ENCODE measurements around the gene PFKP.

The PFKP gene

GRCh38 chr10:3172446-3173170, 105.3 kb downstream of the PFKP start, which contains the start of gene PITRM1:
Gene PITRM1, minus strand, starts transcription at chr10:3172782. Its CDS starts 10 bp downstream, at chr10:3172772.
- peak within 1 kb of the TSS; percentile 65 for H2AFZ ChIP-seq (ENCODE audit: low read length)
- H3K79me2 ChIP-seq (ENCODE audit: insufficient read depth, low read length), result peaks cover 24% of the 10 kb centered on the region
- no peaks in the 10 kb centered on the region for H3K9me2 ChIP-seq (replicated peaks; ENCODE audit: low read depth, low read length)
- H3K27me3 ChIP-seq (ENCODE audit: insufficient read depth, low read length, poor library complexity, severe bottlenecking), result no peaks in the 10 kb centered on the region
- no peaks in the 10 kb centered on the region for H3F3A ChIP-seq (ENCODE audit: low read depth)
- H3K4me2 ChIP-seq (ENCODE audit: low read depth, low read length, poor library complexity, severe bottlenecking), result peak within 1 kb of the TSS; percentile 85
- peak within 1 kb of the TSS; percentile 73 for H3K9ac ChIP-seq (ENCODE audit: low read depth, low read length, poor library complexity, severe bottlenecking)
- H3K36me3 ChIP-seq (ENCODE audit: insufficient read depth, low read length), result peaks cover 5% of the 10 kb centered on the region; the same call in 1 of the 2 replicates
- H4K20me1 ChIP-seq (ENCODE audit: insufficient read depth, low read length, poor library complexity, severe bottlenecking), result peaks cover 7% of the 10 kb centered on the region
- H3K4me1 ChIP-seq (ENCODE audit: insufficient read depth, low read length, poor library complexity, severe bottlenecking), result peaks cover 11% of the 10 kb centered on the region
- TF ChIP-seq CTCF (conservative IDR thresholded peaks at IDR 0.05; ENCODE audit: low read length) (no peak), EZH2phosphoT487 (IDR thresholded peaks at IDR 0.05; ENCODE audit: borderline replicate concordance) (no peak)
- peak within 1 kb of the TSS; percentile 81 for H3K4me3 ChIP-seq (ENCODE audit: low read length, poor library complexity, severe bottlenecking)
- H3K9me3 ChIP-seq (ENCODE audit: insufficient read depth, low read depth, low read length), result no peaks in the 10 kb centered on the region

GRCh38 chr10:3173171-3173878, 106.0 kb downstream of the PFKP start:
- peak overlapping the region; percentile 60 for H3K4me2 ChIP-seq (ENCODE audit: low read depth, low read length, poor library complexity, severe bottlenecking)
- H3K79me2 ChIP-seq (ENCODE audit: insufficient read depth, low read length), result peaks cover 20% of the 10 kb centered on the region
- peaks cover 11% of the 10 kb centered on the region for H3K4me1 ChIP-seq (ENCODE audit: insufficient read depth, low read length, poor library complexity, severe bottlenecking)
- H2AFZ ChIP-seq (ENCODE audit: low read length), result peak overlapping the region; percentile 51
- H3F3A ChIP-seq (ENCODE audit: low read depth), result no peaks in the 10 kb centered on the region
- TF ChIP-seq CTCF (conservative IDR thresholded peaks at IDR 0.05; ENCODE audit: low read length) (no peak), EZH2phosphoT487 (IDR thresholded peaks at IDR 0.05; ENCODE audit: borderline replicate concordance) (no peak)
- H3K36me3 ChIP-seq (ENCODE audit: insufficient read depth, low read length), result no peaks in the 10 kb centered on the region; the same call in 1 of the 2 replicates
- H3K9ac ChIP-seq (ENCODE audit: low read depth, low read length, poor library complexity, severe bottlenecking), result no peak overlapping the region
- H3K9me3 ChIP-seq (ENCODE audit: insufficient read depth, low read depth, low read length), result no peaks in the 10 kb centered on the region
- H3K27me3 ChIP-seq (ENCODE audit: insufficient read depth, low read length, poor library complexity, severe bottlenecking), result no peaks in the 10 kb centered on the region
- peaks cover 7% of the 10 kb centered on the region for H4K20me1 ChIP-seq (ENCODE audit: insufficient read depth, low read length, poor library complexity, severe bottlenecking)
- H3K9me2 ChIP-seq (replicated peaks; ENCODE audit: low read depth, low read length), result no peaks in the 10 kb centered on the region
- peak overlapping the region; percentile 71 for H3K4me3 ChIP-seq (ENCODE audit: low read length, poor library complexity, severe bottlenecking)

- no peak overlapping the region for H2AFZ ChIP-seq (ENCODE audit: low read length)
- no peak overlapping the region for H3K9ac ChIP-seq (ENCODE audit: low read depth, low read length, poor library complexity, severe bottlenecking)
- no peaks in the 10 kb centered on the region for H3K9me3 ChIP-seq (ENCODE audit: insufficient read depth, low read depth, low read length)
- H3K4me1 ChIP-seq (ENCODE audit: insufficient read depth, low read length, poor library complexity, severe bottlenecking), result no peaks in the 10 kb centered on the region
- H3K4me2 ChIP-seq (ENCODE audit: low read depth, low read length, poor library complexity, severe bottlenecking), result no peak overlapping the region
- no peaks in the 10 kb centered on the region for H4K20me1 ChIP-seq (ENCODE audit: insufficient read depth, low read length, poor library complexity, severe bottlenecking)
- no peak overlapping the region for H3K4me3 ChIP-seq (ENCODE audit: low read length, poor library complexity, severe bottlenecking)
- H3K36me3 ChIP-seq (ENCODE audit: insufficient read depth, low read length), result no peaks in the 10 kb centered on the region
- no peaks in the 10 kb centered on the region for H3F3A ChIP-seq (ENCODE audit: low read depth)
- H3K9me2 ChIP-seq (replicated peaks; ENCODE audit: low read depth, low read length), result no peaks in the 10 kb centered on the region
- no peak for TF ChIP-seq EZH2phosphoT487 (IDR thresholded peaks at IDR 0.05; ENCODE audit: borderline replicate concordance)
- no peaks in the 10 kb centered on the region for H3K27me3 ChIP-seq (ENCODE audit: insufficient read depth, low read length, poor library complexity, severe bottlenecking)
- H3K79me2 ChIP-seq (ENCODE audit: insufficient read depth, low read length), result no peaks in the 10 kb centered on the region
Measured at GRCh38 chr10:3178042-3178441, 110.7 kb downstream of the PFKP start.
